ENCODE measurements around the gene KLK12. TPM values are rescaled to one million over a fixed set of nuclear protein-coding genes. Genes with fewer than 3 reads are reported as not detected.

Gene KLK12
- total RNA-seq, 2 donors from 2014 or later, result not detected

DNA sequence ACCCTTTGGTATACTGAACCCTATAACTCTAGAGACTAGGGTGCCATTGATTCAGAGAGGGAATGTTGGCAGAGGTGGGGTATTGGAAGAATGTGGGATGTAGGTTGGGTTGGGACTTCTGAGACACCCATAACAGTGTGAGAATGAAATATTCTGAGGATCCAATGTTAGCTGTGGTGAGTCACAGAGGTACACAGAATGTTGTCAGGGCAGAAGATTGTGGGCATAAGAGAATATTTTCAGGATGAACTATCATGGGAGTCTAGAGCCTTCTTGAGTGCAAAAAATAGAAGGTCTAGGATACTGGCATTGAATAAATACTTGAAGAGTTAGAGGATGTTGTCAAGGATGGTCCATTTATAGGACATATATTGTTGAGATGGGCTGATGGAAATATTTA lies 21.1 kb upstream of the KLK12 start:
- Histone ChIP-seq H3K36me3 (no peaks in the 10 kb centered on the region), H3K27me3 (replicated peaks; ENCODE audit: insufficient read depth) (no peaks in the 10 kb centered on the region), H3K4me1 (ENCODE audit: control insufficient read depth in 1 of 2, low read depth in 2 of 2) (no peaks in the 10 kb centered on the region), H3K9me3 (no peaks in the 10 kb centered on the region), H3K4me3 (no peak overlapping the region), H3K27ac (no peak overlapping the region)
- ATAC-seq (ENCODE audit: insufficient number of reproducible peaks, low FRiP score, low read depth) (no peak), DNase-seq (ENCODE audit: low spot score) (no peak)
- TF ChIP-seq CTCF (IDR thresholded peaks at IDR 0.05), result no peak

GRCh38 chr19:51047031-51047335 lies 12.2 kb upstream of the KLK12 start:
- Histone ChIP-seq H3K4me3 (no peak overlapping the region), H3K9me3 (no peaks in the 10 kb centered on the region), H3K27ac (no peak overlapping the region), H3K36me3 (no peaks in the 10 kb centered on the region), H3K4me1 (ENCODE audit: control insufficient read depth in 1 of 2, low read depth in 2 of 2) (no peaks in the 10 kb centered on the region), H3K27me3 (replicated peaks; ENCODE audit: insufficient read depth) (no peaks in the 10 kb centered on the region)
- DNase-seq (ENCODE audit: low spot score) (no peak), ATAC-seq (ENCODE audit: insufficient number of reproducible peaks, low FRiP score, low read depth) (no peak)
- no peak for TF ChIP-seq CTCF (IDR thresholded peaks at IDR 0.05)

DNA sequence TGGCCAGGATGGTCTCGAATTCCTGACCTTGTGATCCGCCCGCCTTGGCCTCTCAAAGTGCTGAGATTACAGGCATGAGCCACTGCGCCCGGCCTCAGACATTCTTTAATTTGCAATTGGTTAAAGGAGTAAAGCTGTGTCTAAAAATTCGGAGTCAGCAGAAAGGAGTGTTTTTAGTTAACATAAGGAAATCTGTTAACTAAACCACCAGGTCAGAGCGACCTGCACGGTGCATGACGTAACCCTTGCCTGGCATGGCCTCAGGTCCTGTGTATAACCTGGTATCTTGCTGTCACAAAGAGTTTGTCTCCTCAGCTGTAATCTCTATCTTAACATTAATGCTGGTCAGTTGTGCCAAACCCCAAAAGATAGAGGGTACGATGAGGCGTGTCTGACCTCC lies 9.5 kb upstream of the KLK12 start:
- Histone ChIP-seq H3K4me1 (ENCODE audit: control insufficient read depth in 1 of 2, low read depth in 2 of 2) (no peaks in the 10 kb centered on the region), H3K36me3 (no peaks in the 10 kb centered on the region), H3K4me3 (no peak overlapping the region), H3K27me3 (replicated peaks; ENCODE audit: insufficient read depth) (no peaks in the 10 kb centered on the region), H3K9me3 (no peaks in the 10 kb centered on the region), H3K27ac (no peak overlapping the region)
- TF ChIP-seq CTCF (IDR thresholded peaks at IDR 0.05), result no peak
- ATAC-seq (ENCODE audit: insufficient number of reproducible peaks, low FRiP score, low read depth) (no peak), DNase-seq (ENCODE audit: low spot score) (no peak)

GRCh38 chr19:51043497-51043896 lies 8.7 kb upstream of the KLK12 start:
- no peak for TF ChIP-seq CTCF (IDR thresholded peaks at IDR 0.05)
- DNase-seq (ENCODE audit: low spot score) (no peak), ATAC-seq (ENCODE audit: insufficient number of reproducible peaks, low FRiP score, low read depth) (no peak)
- H3K27ac ChIP-seq, result no peak overlapping the region
- no peaks in the 10 kb centered on the region for H3K36me3 ChIP-seq
- H3K27me3 ChIP-seq (replicated peaks; ENCODE audit: insufficient read depth), result no peaks in the 10 kb centered on the region
- no peaks in the 10 kb centered on the region for H3K9me3 ChIP-seq
- no peaks in the 10 kb centered on the region for H3K4me1 ChIP-seq (ENCODE audit: control insufficient read depth in 1 of 2, low read depth in 2 of 2)
- no peak overlapping the region for H3K4me3 ChIP-seq

DNA sequence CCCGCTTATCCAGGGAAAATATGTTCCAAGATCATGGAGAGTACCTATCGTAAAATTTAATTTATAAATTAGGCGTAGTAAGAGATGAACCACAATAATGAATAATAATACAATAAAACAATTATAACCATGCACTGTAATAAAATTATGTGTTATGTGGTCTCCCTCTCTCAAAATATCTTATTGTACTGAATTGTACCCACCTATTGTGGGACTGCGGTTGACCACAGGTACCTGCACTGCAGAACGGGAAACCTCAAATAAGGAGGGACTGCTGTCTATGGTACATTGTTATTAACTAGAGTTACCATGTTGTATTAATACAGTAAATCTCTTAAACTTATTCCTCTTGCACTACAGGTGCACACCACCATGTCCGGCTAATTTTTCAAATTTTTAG lies 5.3 kb upstream of the KLK12 start:
- Histone ChIP-seq H3K27ac (no peak overlapping the region), H3K36me3 (no peaks in the 10 kb centered on the region), H3K4me3 (no peak overlapping the region), H3K27me3 (replicated peaks; ENCODE audit: insufficient read depth) (no peaks in the 10 kb centered on the region), H3K4me1 (ENCODE audit: control insufficient read depth in 1 of 2, low read depth in 2 of 2) (no peaks in the 10 kb centered on the region), H3K9me3 (no peaks in the 10 kb centered on the region)
- TF ChIP-seq CTCF (IDR thresholded peaks at IDR 0.05), result no peak
- ATAC-seq (ENCODE audit: insufficient number of reproducible peaks, low FRiP score, low read depth), result no peak
- no peak for DNase-seq (ENCODE audit: low spot score)
